GM08714 (cell line): ENCODE measurements around the gene SEMA4A.

Source experiments
- H3K4me3 ChIP-seq: fragments of 200-500 bp; sonication (Bioruptor generic); 2 replicates; pipeline ENCODE4 v1.5.1; 2014; ENCODE audit warnings: mild to moderate bottlenecking, low read length, inconsistent platforms
- ZNF274 ChIP-seq: IDR thresholded peaks from 2 replicates; pipeline ENCODE4 v1.6.1; 2012; ENCODE audit warnings: mild to moderate bottlenecking, low read depth, low read length

Gene SEMA4A

DNA sequence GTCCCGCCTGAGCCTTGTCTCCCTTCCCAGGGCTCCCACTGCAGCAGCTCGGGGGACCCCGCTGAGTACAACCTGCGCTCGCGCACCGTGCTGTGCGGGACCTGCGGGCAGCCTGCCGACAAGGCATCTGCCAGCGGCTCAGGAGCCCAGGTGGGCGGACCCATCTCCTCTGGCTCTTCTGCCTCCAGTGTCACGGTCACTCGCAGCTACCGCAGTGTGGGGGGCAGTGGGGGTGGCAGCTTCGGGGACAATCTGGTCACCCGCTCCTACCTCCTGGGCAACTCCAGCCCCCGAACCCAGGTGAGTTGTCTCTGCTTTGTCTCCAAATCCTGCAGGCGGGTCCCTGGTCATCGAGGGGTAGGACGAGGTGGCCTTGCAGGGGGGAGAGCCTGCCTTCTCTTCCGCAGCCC lies 14.9 kb upstream of the SEMA4A start:
- no peak overlapping the region for H3K4me3 ChIP-seq
- TF ChIP-seq ZNF274, result no peak

DNA sequence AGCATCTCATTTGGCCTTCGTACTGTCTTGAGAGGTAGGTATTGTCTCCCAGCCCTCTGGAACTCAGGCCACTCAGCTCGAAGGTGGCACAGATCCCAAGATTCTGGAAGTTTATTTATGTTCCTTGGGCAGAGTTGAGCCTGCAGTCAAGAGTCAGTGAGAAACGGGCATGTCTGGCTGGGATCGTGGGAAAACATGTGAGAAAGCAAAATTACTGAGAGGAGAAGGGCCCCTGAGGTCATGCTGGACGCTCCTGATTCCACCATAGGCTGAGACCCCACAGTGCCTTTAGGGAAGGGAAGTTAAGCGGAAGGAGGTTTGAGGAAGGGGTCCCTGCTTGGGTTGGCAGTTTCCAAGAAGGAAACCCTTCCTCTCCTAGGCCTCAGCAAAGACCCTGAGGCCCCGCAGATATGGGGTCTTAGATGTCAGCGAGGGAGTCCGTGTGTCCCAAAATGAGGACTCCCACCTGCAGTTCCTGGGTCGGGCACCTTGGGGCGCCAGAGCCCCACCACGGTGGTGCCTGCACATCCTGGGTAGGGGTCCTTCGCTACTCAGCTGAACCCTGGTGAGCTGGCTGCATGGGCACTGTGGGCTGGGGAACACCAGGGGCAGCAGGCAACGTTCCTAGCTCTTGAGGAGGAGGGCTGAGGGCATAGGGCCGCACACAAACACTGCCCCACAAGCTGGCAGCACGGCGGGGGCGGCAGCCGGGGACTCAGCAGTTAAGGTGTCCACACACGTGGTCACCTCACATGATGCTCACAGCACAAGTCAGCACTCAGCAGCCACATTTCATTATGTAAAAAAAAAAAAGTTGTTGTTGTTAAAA lies 12.3 kb upstream of the SEMA4A start:
- no peak for TF ChIP-seq ZNF274
- no peak overlapping the region for H3K4me3 ChIP-seq

DNA sequence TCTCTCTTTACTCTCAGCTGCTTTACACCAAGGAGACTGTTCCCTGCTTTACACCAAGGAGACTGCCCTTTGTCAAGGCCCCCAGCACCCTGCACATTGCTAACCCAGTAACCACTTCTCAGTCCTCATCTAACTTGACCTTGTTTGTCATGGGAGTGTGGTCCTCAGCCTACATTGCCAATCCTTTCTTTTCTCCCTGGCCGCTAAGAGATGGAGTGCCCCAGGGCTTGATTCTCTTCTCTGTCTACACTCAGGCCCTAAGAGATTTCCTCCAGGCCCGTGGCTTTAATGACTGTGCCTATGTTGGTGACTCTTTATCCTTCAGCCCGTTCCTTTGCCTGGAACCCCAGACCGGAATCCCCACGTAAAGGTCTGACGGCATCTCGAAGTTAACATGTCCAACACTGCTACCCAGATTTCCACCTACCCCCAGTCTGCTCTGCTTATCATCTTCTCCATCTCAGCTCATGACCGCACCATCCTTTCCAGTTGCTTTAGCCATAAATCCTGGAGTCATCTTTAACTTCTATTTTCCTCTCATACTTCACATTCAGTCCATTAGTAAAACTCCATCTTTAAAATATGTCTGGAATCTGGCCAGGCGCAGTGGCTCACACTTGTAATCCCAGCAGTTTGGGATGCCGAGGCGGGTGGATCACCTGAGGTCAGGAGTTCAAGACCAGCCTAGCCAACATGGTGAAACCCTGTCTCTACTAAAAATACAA lies 9.5 kb upstream of the SEMA4A start:
- TF ChIP-seq ZNF274, result no peak
- H3K4me3 ChIP-seq, result no peak overlapping the region

DNA sequence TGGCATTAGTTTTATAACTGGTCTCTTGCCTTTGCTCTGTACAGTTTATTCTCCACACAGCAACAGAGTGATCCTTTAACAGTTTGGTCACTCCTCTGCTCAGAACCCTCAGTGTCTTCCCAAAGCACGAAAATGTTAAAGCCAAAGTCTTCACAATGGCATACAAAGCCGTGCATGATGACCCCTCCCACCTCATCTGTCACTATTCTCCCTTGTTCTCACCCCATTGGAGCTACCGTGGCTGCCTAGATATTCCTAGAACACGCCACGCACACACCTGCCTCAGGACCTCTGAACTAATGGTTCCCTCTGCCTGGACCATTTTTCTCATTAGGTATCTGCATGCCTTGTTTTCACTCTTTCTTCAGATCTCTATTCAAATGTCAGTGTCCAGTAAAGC lies 8.6 kb upstream of the SEMA4A start:
- TF ChIP-seq ZNF274, result no peak
- no peak overlapping the region for H3K4me3 ChIP-seq

DNA sequence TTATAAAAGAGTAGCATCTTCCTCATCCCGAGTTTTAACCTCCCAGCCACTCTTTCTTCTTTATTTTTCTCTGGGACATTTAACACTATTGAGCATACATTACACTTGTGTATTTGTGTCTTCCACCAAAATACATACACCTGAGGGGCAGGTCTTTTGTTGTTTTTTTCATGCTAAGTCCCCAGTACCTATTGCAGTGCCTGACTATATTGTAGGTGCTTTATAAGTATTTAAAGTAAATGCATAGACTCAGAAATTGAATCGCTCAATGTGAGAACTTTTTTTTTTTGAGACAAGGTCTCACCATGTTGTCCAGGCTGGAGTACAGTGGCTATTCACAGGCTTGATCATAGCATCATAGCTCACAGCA lies 7.8 kb upstream of the SEMA4A start:
- H3K4me3 ChIP-seq, result no peak overlapping the region
- no peak for TF ChIP-seq ZNF274

DNA sequence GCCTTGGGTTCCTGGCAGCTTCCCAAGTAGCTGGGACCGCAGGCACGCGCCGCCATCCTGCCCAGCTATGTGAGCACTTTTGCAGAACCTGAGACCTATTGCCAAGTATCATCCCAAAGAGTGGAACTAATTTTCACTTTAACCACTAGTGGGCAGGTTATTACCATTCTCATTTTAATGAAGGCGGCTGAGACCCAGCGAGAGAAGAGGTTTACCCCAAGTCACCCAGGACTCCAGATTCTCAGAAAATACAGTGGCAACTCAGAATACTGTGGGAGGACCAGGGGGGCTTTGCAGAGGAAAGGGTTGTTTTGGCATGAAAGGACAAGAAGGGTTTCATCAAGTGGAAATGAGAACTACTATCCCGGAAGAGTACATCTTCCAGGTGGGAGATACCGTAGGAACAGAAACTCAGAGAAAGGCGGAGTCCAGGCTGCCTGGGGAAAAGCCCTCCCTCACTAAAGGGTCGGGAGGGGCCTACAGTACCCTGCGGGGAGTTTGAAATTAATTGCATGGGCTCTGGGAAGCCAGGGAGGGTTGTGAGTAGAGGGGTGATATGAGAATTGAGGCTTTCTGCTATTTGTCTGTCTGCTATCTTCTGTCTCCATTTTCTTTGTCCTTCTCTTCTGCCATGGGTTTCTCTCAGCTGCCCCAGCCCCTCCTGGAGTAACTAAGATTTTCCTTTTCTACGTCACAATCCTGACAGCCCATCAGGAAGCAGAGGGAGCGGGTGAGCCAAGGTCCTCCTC lies 7.2 kb upstream of the SEMA4A start:
- peak overlapping the region; percentile 3; the same call in 1 of the 2 replicates for H3K4me3 ChIP-seq
- no peak for TF ChIP-seq ZNF274

DNA sequence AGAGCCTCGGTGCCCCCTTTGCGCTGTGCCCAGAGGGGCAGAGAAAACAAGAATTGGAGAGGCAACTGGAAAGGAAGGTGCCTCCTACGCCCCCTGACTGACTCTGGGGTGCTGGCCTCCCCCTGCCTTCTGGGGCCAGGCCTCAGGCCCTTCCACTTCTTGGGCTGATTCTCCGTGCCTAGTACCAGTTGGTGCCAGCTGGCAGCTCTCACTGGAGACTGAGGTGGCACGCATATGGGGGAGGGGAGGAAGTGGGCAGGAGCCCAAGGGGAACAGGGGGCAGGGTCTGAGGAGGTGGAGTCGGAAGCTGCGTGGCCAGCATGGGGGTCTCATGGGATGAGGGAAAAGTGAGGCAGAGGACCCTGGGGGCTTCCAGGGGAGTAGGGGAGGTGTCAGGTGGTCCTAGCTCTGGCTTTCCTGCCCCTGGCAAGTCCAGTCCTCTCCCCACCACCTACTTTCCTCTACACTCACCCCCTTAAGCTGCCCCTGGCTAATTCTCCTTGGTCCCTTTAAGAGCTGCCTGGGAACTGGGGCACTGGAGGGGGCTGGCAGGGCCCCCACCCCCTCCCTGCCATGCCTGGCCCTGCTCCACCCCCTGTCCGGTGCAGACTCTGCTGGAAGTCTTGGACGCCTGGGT lies 6.5 kb upstream of the SEMA4A start:
- no peak overlapping the region; the same call in 1 of the 2 replicates for H3K4me3 ChIP-seq
- no peak for TF ChIP-seq ZNF274

DNA sequence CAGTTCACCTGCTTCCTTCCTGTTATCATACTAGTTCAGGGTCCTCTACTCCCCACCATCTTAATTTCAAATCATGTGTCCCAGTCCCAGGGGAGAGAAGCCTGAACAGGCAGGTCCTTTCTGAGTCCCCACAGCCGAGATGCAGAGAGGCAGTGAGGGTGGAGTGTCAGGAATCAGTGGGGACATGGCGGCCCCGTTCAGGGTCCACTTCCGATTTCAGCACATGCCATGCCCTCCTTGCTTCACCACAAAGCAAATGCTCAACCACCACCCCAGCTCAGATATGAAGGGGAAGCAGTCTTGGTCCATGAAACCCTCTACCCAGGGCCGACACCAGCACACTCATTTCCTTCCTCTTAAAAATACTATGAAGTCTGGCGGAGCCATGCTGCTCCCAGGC lies 5.2 kb upstream of the SEMA4A start:
- no peak for TF ChIP-seq ZNF274
- no peak overlapping the region for H3K4me3 ChIP-seq

DNA sequence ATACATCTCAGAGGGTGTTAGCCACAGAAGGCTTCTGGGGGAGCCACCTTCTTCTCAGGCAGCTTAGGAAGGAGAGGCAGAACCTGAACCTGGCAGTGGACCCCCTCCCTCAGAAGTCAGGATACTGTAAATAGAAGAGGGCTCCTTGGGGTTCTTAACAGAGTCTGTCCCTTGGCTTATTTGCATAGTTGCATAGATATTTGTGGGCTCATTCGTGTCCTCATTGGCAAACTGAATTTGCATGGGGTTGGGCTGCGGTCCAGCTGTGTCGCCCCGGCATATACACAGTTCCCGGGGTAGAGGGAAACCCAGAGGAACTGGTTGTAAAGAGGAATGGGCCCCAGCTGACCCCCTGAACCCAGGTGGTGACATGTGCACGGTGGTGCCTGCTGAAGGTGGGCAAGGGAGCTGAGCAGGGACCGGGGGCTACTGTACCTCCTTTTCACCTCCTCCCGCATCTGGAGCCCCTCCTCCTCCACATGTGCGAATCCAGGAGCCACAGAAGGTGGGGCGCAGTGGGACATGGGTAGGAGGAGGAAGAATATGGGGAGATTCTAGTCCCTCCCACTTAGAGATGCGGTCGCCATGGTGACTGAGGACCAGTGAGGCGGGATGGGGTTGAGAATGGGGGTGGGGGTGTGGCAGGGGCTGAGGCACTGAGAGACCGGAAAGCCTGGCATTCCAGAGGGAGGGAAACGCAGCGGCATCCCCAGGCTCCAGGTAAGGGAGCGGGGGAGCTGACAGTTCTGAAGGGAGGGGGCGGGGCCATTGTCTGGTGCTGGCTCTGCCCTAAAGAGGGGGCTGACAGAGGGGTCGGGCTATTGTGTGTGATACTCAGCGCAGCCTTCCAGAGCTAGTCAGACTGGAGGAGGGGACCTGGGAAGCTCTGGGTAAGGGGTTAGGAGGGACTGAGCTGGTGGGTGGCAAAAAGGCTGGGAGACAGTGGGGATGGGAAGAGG lies 3.7 kb upstream of the SEMA4A start:
- peak overlapping the region; percentile 4; the same call in 1 of the 2 replicates for H3K4me3 ChIP-seq
- TF ChIP-seq ZNF274, result no peak

DNA sequence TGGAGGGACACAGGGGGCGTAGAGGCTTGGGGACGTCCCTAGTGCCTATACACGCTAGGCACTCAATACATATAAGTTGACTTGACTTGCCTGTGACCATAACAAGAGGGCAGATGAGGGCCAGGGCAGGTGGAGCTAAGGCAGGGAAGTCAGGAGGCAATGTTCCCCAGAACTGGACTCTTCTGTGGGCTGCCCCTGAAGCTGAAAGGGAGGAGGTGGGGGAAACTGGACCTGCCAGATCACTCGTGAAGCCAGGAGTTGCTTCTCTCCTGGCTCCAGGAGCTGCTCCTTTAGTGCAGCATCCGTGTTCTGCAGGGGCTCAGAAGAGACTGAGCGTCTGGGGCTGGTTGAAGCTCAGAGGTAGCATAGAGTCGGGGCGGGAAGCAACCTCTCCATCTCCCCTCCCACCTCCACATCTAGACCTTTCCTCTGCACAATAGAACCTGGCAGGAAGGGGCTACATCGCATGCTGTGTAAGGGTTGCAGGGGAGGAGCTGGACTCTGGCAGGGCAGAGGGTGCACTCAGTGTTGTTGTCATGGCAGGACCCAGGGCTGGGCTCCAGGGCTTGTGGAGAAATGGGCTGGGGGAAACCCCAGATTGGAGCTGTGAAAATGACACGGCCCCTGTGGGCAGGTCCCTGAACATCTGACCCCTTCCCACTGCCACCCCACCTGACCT lies 2.9 kb upstream of the SEMA4A start:
- no peak overlapping the region; the same call in 1 of the 2 replicates for H3K4me3 ChIP-seq
- no peak for TF ChIP-seq ZNF274

DNA sequence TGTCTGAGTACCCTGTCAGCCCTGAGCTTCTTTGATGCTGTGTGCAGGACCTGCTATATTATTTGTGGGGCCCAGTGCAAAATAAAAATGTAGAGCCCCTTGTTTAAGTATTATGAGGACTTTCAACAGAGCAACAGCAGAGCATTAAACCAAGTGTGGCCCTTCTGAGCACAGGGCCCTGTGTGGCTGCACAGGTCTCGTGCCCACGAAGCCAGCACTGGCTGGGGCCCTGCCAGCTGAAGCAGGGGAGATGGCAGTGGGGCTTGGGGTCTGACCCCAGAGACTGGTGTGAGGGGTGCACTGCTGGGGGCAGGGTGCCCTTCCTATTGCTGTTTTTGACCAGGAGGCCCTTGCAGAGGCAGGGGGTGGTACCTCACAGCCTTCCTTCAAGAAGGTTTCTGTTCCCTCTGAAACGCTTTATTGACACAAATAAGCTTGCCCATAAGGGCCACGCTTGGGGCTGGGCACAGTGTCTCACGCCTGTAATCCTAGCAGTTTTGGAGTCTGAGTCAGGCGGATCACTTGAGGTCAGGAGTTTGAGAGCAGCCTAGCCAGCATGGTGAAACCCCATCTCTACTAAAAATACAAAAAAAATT lies 2.2 kb upstream of the SEMA4A start:
- H3K4me3 ChIP-seq, result no peak overlapping the region; the same call in 1 of the 2 replicates
- no peak for TF ChIP-seq ZNF274

DNA sequence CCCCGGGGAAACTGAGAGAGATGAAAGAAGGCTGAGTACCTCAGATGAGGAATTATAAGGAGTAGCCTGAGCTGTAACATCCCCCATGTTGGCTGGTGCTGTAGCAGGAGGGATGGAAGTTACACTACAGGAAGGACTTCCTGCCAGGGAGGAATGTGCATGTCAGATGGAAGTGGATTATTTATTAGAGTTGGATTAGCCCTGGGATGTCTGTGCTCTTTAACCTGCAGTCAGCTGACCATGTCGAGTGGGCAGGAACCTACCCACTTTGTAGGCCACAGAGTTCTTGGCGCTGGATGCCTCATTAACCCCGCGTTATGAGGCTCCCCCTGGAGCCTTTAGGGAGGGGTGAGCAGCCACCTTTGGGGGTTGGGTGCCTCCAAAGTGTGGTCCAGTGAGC lies 757 bp upstream of the SEMA4A start:
- H3K4me3 ChIP-seq, result no peak overlapping the region
- TF ChIP-seq ZNF274, result no peak
